WTC11 (cell line): ENCODE results near the gene STRAP. TPM values are rescaled to one million over a fixed set of nuclear protein-coding genes. Genes with fewer than 3 reads are reported as not detected.

Experiments used
- ATAC-seq: fragments of 200-7000 bp; cut with Tn5 transposase; 2 replicates; pipeline ENCODE4 v1.10.0; 2021; ENCODE audit warnings: mild to moderate bottlenecking, moderate library complexity
- CTCF ChIA-PET: fragments of 300-600 bp; sonication (Branson Sonifier 250); formaldehyde crosslinking; loops from one replicate; lab custom pipeline; 2021; ENCODE audit warnings: antibody characterized with exemption; lab: Charles Lee
- POLR2A ChIA-PET: fragments of 350-600 bp; sonication (Branson Sonifier 250); formaldehyde crosslinking; loops from one replicate; lab custom pipeline; 2021; ENCODE audit warnings: antibody characterized with exemption; lab: Charles Lee
- DNase-seq: peaks from one replicate; pipeline ENCODE4 v3.0.0; 2021; ENCODE audit warnings: low spot score
- H3K27ac Mint-ChIP-seq: 2 replicates; pipeline ENCODE4 v1.8.0; 2021; ENCODE audit warnings: mixed read lengths
- H3K27me3 Mint-ChIP-seq: 2 replicates; pipeline ENCODE4 v1.8.0; 2021; ENCODE audit warnings: low read depth, mild to moderate bottlenecking, moderate library complexity, mixed read lengths
- H3K36me3 Mint-ChIP-seq: 2 replicates; pipeline ENCODE4 v1.8.0; 2021; ENCODE audit warnings: mixed read lengths
- H3K4me1 Mint-ChIP-seq: 2 replicates; pipeline ENCODE4 v1.8.0; 2022; ENCODE audit warnings: mixed read lengths
- H3K4me3 Mint-ChIP-seq: 2 replicates; pipeline ENCODE4 v1.8.0; 2021; ENCODE audit warnings: mild to moderate bottlenecking, moderate library complexity, mixed read lengths
- H3K9me3 Mint-ChIP-seq: 2 replicates; pipeline ENCODE4 v1.8.0; 2021; ENCODE audit warnings: mixed read lengths
- CREM ChIP-seq: sonication (generic); formaldehyde crosslinking; IDR thresholded peaks from 2 replicates; pipeline ENCODE4 v1.8.1; 2022; ENCODE audit warnings: mild to moderate bottlenecking, missing genetic modification reagents, moderate library complexity
- E2F1 ChIP-seq: sonication (generic); formaldehyde crosslinking; IDR thresholded peaks from 2 replicates; pipeline ENCODE4 v1.8.0; 2022; ENCODE audit warnings: mild to moderate bottlenecking, missing genetic modification reagents
- E2F4 ChIP-seq: sonication (generic); formaldehyde crosslinking; IDR thresholded peaks from 2 replicates; pipeline ENCODE4 v1.8.1; 2022; ENCODE audit warnings: low read depth, mild to moderate bottlenecking, moderate library complexity, missing genetic modification reagents, borderline replicate concordance
- FOXJ3 ChIP-seq: sonication (generic); formaldehyde crosslinking; IDR thresholded peaks from 2 replicates; pipeline ENCODE4 v1.9.0; 2021; ENCODE audit warnings: missing genetic modification reagents, mild to moderate bottlenecking, borderline replicate concordance
- FOXP1 ChIP-seq: sonication (generic); formaldehyde crosslinking; IDR thresholded peaks from 2 replicates; pipeline ENCODE4 v1.8.0; 2022; ENCODE audit warnings: missing genetic modification reagents, mild to moderate bottlenecking, moderate library complexity, borderline replicate concordance
- HMGXB4 ChIP-seq: sonication (generic); formaldehyde crosslinking; IDR thresholded peaks from 2 replicates; pipeline ENCODE4 v1.8.1; 2023; ENCODE audit warnings: mild to moderate bottlenecking, moderate library complexity, missing genetic modification reagents
- IRF2 ChIP-seq: sonication (generic); formaldehyde crosslinking; IDR thresholded peaks from 2 replicates; pipeline ENCODE4 v1.8.0; 2022; ENCODE audit warnings: low read depth, missing genetic modification reagents, borderline replicate concordance
- SMAD3 ChIP-seq: sonication (generic); formaldehyde crosslinking; IDR thresholded peaks from 2 replicates; pipeline ENCODE4 v1.8.0; 2022; ENCODE audit warnings: missing genetic modification reagents, mild to moderate bottlenecking, borderline replicate concordance
- SOX15 ChIP-seq: fragments of 250-450 bp; sonication (Bioruptor Pico); IDR thresholded peaks from 2 replicates; pipeline ENCODE4 v1.9.0; 2021; ENCODE audit warnings: mild to moderate bottlenecking
- SP1 ChIP-seq: sonication (generic); formaldehyde crosslinking; conservative IDR thresholded peaks from 2 replicates; pipeline ENCODE4 v1.8.1; 2022; ENCODE audit warnings: missing genetic modification reagents
- STAT6 ChIP-seq: sonication (generic); formaldehyde crosslinking; conservative IDR thresholded peaks from 2 replicates; pipeline ENCODE4 v1.8.1; 2023; ENCODE audit warnings: mild to moderate bottlenecking, low read depth, missing genetic modification reagents, moderate library complexity
- ZNF263 ChIP-seq: sonication (generic); formaldehyde crosslinking; IDR thresholded peaks from 2 replicates; pipeline ENCODE4 v1.8.1; 2022; ENCODE audit warnings: low read depth, mild to moderate bottlenecking, moderate library complexity, missing genetic modification reagents
- ZNF416 ChIP-seq: fragments of 250-450 bp; sonication (Bioruptor Pico); IDR thresholded peaks from 2 replicates; pipeline ENCODE4 v1.9.0; 2021; ENCODE audit warnings: mild to moderate bottlenecking, inconsistent platforms
- ZNF671 ChIP-seq: fragments of 250-450 bp; sonication (Bioruptor Pico); IDR thresholded peaks from 2 replicates; pipeline ENCODE4 v1.8.0; 2021; ENCODE audit warnings: mild to moderate bottlenecking
- total RNA-seq: library from RNA; stranded (reverse); gene quantifications from 3 replicates; pipeline ENCODE4 v1.2.3, GENCODE V29; 2021
- TF ChIP-seq, protein P1 (sequence below): sonication (generic); formaldehyde crosslinking; IDR thresholded peaks from 2 replicates; pipeline ENCODE4 v1.8.1; 2022; ENCODE audit warnings: missing genetic modification reagents, borderline replicate concordance

The STRAP gene
- total RNA-seq, 1 experiment from 2014 or later = 221 TPM

GRCh38 chr12:15846887-15847286 lies 35.3 kb upstream of the STRAP start (continued):
- TF ChIP-seq E2F4 (CRISPR knock-in tag) = no peak
- TF ChIP-seq SP1 (CRISPR knock-in tag) = no peak
- TF ChIP-seq FOXP1 (CRISPR knock-in tag) = no peak
- TF ChIP-seq, all 79 proteins: peak for 0

DNA sequence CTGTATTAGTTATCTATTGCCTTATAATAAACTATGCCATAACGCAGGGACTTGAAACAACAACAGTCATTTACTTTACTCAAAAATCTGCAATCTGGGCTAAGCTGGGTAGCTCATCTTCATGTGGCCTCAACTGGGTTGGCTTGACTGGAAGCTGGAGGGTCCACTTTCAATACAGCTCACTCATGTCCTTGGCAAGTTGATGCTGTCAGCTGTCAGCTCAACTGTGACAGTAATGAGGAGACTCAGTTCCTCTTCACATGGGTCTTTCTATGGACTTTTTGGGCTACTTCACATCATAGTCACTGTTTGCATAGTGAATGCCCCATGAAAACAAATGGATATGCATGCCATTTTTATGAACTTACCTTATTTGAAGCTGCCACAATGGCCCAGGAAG lies 33.6 kb upstream of the STRAP start:
- no peak overlapping the region for H3K27ac Mint-ChIP-seq
- no peak overlapping the region for H3K4me3 Mint-ChIP-seq
- ATAC-seq = no peak
- TF ChIP-seq E2F1 (CRISPR knock-in tag) (no peak), STAT6 (CRISPR knock-in tag) (no peak), HMGXB4 (CRISPR knock-in tag) (no peak), IRF2 (CRISPR knock-in tag) (no peak), ZNF416 (CRISPR knock-in tag) (no peak), ZNF263 (CRISPR knock-in tag) (no peak), FOXJ3 (no peak), SOX15 (CRISPR knock-in tag) (no peak), SMAD3 (CRISPR knock-in tag) (no peak), CREM (CRISPR knock-in tag) (no peak), ZNF671 (CRISPR knock-in tag) (no peak)
- TF ChIP-seq, protein P1, sequence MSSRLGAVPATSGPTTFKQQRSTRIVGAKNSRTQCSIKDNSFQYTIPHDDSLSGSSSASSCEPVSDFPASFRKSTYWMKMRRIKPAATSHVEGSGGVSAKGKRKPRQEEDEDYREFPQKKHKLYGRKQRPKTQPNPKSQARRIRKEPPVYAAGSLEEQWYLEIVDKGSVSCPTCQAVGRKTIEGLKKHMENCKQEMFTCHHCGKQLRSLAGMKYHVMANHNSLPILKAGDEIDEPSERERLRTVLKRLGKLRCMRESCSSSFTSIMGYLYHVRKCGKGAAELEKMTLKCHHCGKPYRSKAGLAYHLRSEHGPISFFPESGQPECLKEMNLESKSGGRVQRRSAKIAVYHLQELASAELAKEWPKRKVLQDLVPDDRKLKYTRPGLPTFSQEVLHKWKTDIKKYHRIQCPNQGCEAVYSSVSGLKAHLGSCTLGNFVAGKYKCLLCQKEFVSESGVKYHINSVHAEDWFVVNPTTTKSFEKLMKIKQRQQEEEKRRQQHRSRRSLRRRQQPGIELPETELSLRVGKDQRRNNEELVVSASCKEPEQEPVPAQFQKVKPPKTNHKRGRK (CRISPR knock-in tag) = no peak
- TF ChIP-seq, all 79 proteins: peak for 0
- no peaks in the 10 kb centered on the region for H3K9me3 Mint-ChIP-seq
- H3K4me1 Mint-ChIP-seq = no peaks in the 10 kb centered on the region
- H3K36me3 Mint-ChIP-seq = no peaks in the 10 kb centered on the region
- ChIA-PET CTCF (interaction anchor here (1.5 kb wide), 1 partner anchor 264 kb away, joined by 6 read pairs; no protein-coding TSS in a partner anchor), POLR2A (no interaction called here)
- DNase-seq = no peak
- no peaks in the 10 kb centered on the region for H3K27me3 Mint-ChIP-seq
